Activated CD4-positive, alpha-beta memory T cell treated with anti-CD3 and anti-CD28 coated beads for 36 hours (primary cell): Measurements from ENCODE around the gene OLFM1. TPM values are rescaled to one million over a fixed set of nuclear protein-coding genes. Genes with fewer than 3 reads are reported as not detected.

Source experiments
- CTCF ChIA-PET: fragments of 350-600 bp; sonication (Branson Sonifier 250); formaldehyde crosslinking; loops from one replicate; lab custom pipeline; 2021; ENCODE audit warnings: antibody characterized with exemption, inconsistent platforms; lab: Charles Lee
- POLR2A ChIA-PET: fragments of 350-600 bp; sonication (Branson Sonifier 250); formaldehyde crosslinking; loops from one replicate; lab custom pipeline; 2021; ENCODE audit warnings: antibody characterized with exemption; lab: Charles Lee
- DNase-seq: peaks from one replicate; pipeline ENCODE4 v3.0.0-alpha.2; 2020
- H3K27ac Mint-ChIP-seq: one replicate; pipeline ENCODE4 v1.8.0; 2021; ENCODE audit warnings: mixed read lengths
- H3K27me3 Mint-ChIP-seq: one replicate; pipeline ENCODE4 v1.8.0; 2021; ENCODE audit warnings: mixed read lengths
- H3K36me3 Mint-ChIP-seq: one replicate; pipeline ENCODE4 v1.8.0; 2021; ENCODE audit warnings: mixed read lengths
- H3K4me1 Mint-ChIP-seq: one replicate; pipeline ENCODE4 v1.8.0; 2021; ENCODE audit warnings: low read depth, mixed read lengths
- H3K4me3 Mint-ChIP-seq: one replicate; pipeline ENCODE4 v1.8.0; 2021; ENCODE audit warnings: mild to moderate bottlenecking, mixed read lengths
- H3K9me3 Mint-ChIP-seq: one replicate; pipeline ENCODE4 v1.8.0; 2021; ENCODE audit warnings: mixed read lengths
- intact Hi-C: fragments of 100-400 bp; cut with micrococcal nuclease; formaldehyde crosslinking; loops from one replicate; pipeline ENCODE4 v1.15.1; 2023
- total RNA-seq, 2 experiments: library from RNA; stranded (reverse); gene quantifications; one replicate each; pipeline ENCODE4 v1.2.3, GENCODE V29; 2021

OLFM1 gene
- total RNA-seq, 2 experiments from 2014 or later: not detected

GRCh38 chr9:135126451-135127187, 39.2 kb downstream of the OLFM1 start:
- Mint-ChIP-seq H3K36me3 (no peaks in the 10 kb centered on the region), H3K4me3 (no peak overlapping the region), H3K27ac (no peak overlapping the region), H3K27me3 (peaks cover 4% of the 10 kb centered on the region), H3K4me1 (peaks cover 8% of the 10 kb centered on the region), H3K9me3 (peaks cover 5% of the 10 kb centered on the region)
- ChIA-PET POLR2A (no interaction called here), CTCF (no interaction called here)
- intact Hi-C loops: no loop called here
- DNase-seq: no peak

- Mint-ChIP-seq H3K36me3 (no peaks in the 10 kb centered on the region), H3K27me3 (peaks cover 10% of the 10 kb centered on the region), H3K4me3 (no peak overlapping the region), H3K9me3 (peaks cover 5% of the 10 kb centered on the region), H3K4me1 (peaks cover 8% of the 10 kb centered on the region), H3K27ac (no peak overlapping the region)
- CTCF ChIA-PET: no interaction called here
- intact Hi-C loops: no loop called here
- POLR2A ChIA-PET: no interaction called here
- no peak for DNase-seq
Observed at GRCh38 chr9:135127718-135128670, 40.5 kb downstream of the OLFM1 start.

- CTCF ChIA-PET: no interaction called here
- Mint-ChIP-seq H3K27me3 (peaks cover 11% of the 10 kb centered on the region), H3K9me3 (peaks cover 5% of the 10 kb centered on the region), H3K27ac (no peak overlapping the region), H3K36me3 (no peaks in the 10 kb centered on the region), H3K4me1 (peaks cover 8% of the 10 kb centered on the region), H3K4me3 (no peak overlapping the region)
- no peak for DNase-seq
- POLR2A ChIA-PET: no interaction called here
- intact Hi-C loops: no loop called here
Observed at GRCh38 chr9:135129137-135129695, 41.7 kb downstream of the OLFM1 start.

- CTCF ChIA-PET: no interaction called here
- H3K4me3 Mint-ChIP-seq: no peak overlapping the region
Observed at GRCh38 chr9:135130207-135130976, 42.9 kb downstream of the OLFM1 start.

GRCh38 chr9:135131488-135131887, 44.0 kb downstream of the OLFM1 start:
- intact Hi-C loops: no loop called here
- Mint-ChIP-seq H3K4me1 (peaks cover 8% of the 10 kb centered on the region), H3K4me3 (no peak overlapping the region), H3K9me3 (peaks cover 5% of the 10 kb centered on the region), H3K36me3 (no peaks in the 10 kb centered on the region), H3K27me3 (peaks cover 11% of the 10 kb centered on the region), H3K27ac (no peak overlapping the region)
- ChIA-PET CTCF (no interaction called here), POLR2A (no interaction called here)
- DNase-seq: no peak

More at GRCh38 chr9:135130207-135130976, 42.9 kb downstream of the OLFM1 start:
- POLR2A ChIA-PET: no interaction called here
- Mint-ChIP-seq H3K27me3 (peaks cover 11% of the 10 kb centered on the region), H3K36me3 (no peaks in the 10 kb centered on the region), H3K27ac (no peak overlapping the region), H3K4me1 (peaks cover 8% of the 10 kb centered on the region), H3K9me3 (peaks cover 5% of the 10 kb centered on the region)
- peak; percentile 77 for DNase-seq
- intact Hi-C loops: no loop called here

- intact Hi-C loops: no loop called here
- Mint-ChIP-seq H3K4me3 (no peak overlapping the region), H3K36me3 (no peaks in the 10 kb centered on the region), H3K27me3 (peaks cover 14% of the 10 kb centered on the region), H3K9me3 (peaks cover 5% of the 10 kb centered on the region), H3K4me1 (peaks cover 8% of the 10 kb centered on the region), H3K27ac (no peak overlapping the region)
- CTCF ChIA-PET: interaction anchor here (0.6 kb wide), 1 partner anchor 38 kb away, joined by 3 read pairs; no protein-coding TSS in a partner anchor
- DNase-seq: no peak
- POLR2A ChIA-PET: no interaction called here
Observed at GRCh38 chr9:135132008-135132407, 44.5 kb downstream of the OLFM1 start.

- no peak overlapping the region for H3K4me3 Mint-ChIP-seq
- ChIA-PET CTCF (no interaction called here), POLR2A (no interaction called here)
- intact Hi-C loops: no loop called here
- no peaks in the 10 kb centered on the region for H3K36me3 Mint-ChIP-seq
- H3K27me3 Mint-ChIP-seq: peaks cover 14% of the 10 kb centered on the region
- H3K4me1 Mint-ChIP-seq: peaks cover 8% of the 10 kb centered on the region
- peaks cover 5% of the 10 kb centered on the region for H3K9me3 Mint-ChIP-seq
- H3K27ac Mint-ChIP-seq: no peak overlapping the region
- DNase-seq: no peak
Observed at GRCh38 chr9:135134268-135135022, 47.0 kb downstream of the OLFM1 start.

GRCh38 chr9:135135171-135135928, 47.9 kb downstream of the OLFM1 start:
- CTCF ChIA-PET: no interaction called here
- no peak for DNase-seq
- Mint-ChIP-seq H3K4me3 (no peak overlapping the region), H3K9me3 (no peaks in the 10 kb centered on the region), H3K27ac (no peak overlapping the region), H3K36me3 (no peaks in the 10 kb centered on the region), H3K27me3 (peaks cover 10% of the 10 kb centered on the region), H3K4me1 (peaks cover 2% of the 10 kb centered on the region)
- intact Hi-C loops: no loop called here
- POLR2A ChIA-PET: no interaction called here

- H3K27me3 Mint-ChIP-seq: peaks cover 10% of the 10 kb centered on the region
- no peaks in the 10 kb centered on the region for H3K9me3 Mint-ChIP-seq
- DNase-seq: no peak
- ChIA-PET CTCF (no interaction called here), POLR2A (no interaction called here)
- H3K36me3 Mint-ChIP-seq: no peaks in the 10 kb centered on the region
- H3K4me1 Mint-ChIP-seq: no peaks in the 10 kb centered on the region
- H3K27ac Mint-ChIP-seq: no peak overlapping the region
- intact Hi-C loops: no loop called here
- no peak overlapping the region for H3K4me3 Mint-ChIP-seq
Observed at GRCh38 chr9:135135929-135136315, 48.5 kb downstream of the OLFM1 start.

GRCh38 chr9:135136481-135136880, 49.0 kb downstream of the OLFM1 start:
- ChIA-PET CTCF (no interaction called here), POLR2A (no interaction called here)
- peaks cover 10% of the 10 kb centered on the region for H3K27me3 Mint-ChIP-seq
- H3K4me3 Mint-ChIP-seq: no peak overlapping the region
- no peak overlapping the region for H3K27ac Mint-ChIP-seq
- no peaks in the 10 kb centered on the region for H3K9me3 Mint-ChIP-seq
- no peak for DNase-seq
- intact Hi-C loops: no loop called here
- H3K36me3 Mint-ChIP-seq: no peaks in the 10 kb centered on the region
- no peaks in the 10 kb centered on the region for H3K4me1 Mint-ChIP-seq
